HG02870 (cell line): ENCODE measurements around the gene TCOF1.

Experiments
- ATAC-seq: cut with Tn5 transposase; IDR thresholded peaks from one replicate; pipeline ENCODE4 v1.9.1; 2021; ENCODE audit warnings: mild to moderate bottlenecking, moderate library complexity; ENCODE audit not compliant: unreplicated experiment

Gene TCOF1

DNA sequence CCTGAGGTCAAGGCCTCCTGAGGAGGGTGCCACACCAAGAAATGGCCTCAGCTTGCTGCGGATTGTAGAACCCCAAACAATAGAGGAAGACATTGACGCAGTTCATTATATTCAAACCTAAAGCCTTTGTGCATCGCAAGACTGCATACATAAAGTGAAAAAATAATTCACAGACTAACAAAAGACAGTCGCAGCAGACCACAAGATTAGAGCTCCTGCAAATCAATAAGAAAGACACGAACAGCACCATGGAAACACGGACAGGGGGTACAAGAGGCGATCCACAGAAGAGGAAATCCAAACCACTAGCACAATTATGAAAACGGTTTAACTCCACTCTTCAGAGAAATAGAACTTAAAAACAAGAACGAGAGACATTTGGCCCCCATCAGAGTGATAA lies 10.0 kb upstream of the TCOF1 start:
- ATAC-seq: no peak

- ATAC-seq: no peak
Measured at GRCh38 chr5:150349681-150350275, 7.7 kb upstream of the TCOF1 start.

GRCh38 chr5:150350524-150351344 lies 6.8 kb upstream of the TCOF1 start:
- peak; percentile 89 for ATAC-seq

- no peak for ATAC-seq
Measured at GRCh38 chr5:150352244-150353031, 5.1 kb upstream of the TCOF1 start.

GRCh38 chr5:150353032-150353675 lies 4.3 kb upstream of the TCOF1 start:
- ATAC-seq: no peak

GRCh38 chr5:150355791-150356190 lies 1.7 kb upstream of the TCOF1 start:
- no peak for ATAC-seq

DNA sequence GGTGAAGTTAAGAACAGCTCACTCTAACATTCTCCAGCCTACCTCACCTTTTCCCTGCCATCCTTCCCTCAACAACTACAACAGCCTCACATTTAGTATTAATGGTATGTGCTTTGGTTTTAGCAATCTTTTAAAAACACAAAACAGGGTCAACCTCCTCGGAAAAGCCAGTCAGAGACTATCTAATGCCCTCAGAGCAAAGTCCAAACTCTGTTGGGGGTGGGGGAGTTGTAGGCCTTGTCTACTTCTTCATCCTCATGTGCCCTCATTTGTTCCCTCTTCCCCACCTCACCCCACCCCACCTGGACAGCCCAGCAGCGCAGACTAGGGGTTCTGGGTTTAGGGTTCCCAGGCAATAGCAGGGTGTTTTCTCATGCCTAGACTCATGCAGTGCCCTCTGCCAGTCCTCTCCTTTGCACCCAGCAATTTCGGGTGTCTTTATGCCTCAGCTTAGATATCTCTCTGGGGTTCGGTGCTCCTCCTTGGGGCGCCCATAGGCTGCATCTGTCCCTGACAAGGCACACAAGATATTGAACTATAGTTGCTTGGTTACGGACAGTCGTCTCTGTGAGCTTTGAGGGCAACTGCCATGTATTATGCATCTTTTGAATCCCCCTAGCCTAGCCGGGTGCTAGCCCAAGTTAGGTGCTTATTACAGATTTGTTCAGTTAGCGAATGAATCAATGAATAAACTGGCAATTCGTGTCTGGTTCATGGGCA lies 762 bp upstream of the TCOF1 start:
- no peak for ATAC-seq

DNA sequence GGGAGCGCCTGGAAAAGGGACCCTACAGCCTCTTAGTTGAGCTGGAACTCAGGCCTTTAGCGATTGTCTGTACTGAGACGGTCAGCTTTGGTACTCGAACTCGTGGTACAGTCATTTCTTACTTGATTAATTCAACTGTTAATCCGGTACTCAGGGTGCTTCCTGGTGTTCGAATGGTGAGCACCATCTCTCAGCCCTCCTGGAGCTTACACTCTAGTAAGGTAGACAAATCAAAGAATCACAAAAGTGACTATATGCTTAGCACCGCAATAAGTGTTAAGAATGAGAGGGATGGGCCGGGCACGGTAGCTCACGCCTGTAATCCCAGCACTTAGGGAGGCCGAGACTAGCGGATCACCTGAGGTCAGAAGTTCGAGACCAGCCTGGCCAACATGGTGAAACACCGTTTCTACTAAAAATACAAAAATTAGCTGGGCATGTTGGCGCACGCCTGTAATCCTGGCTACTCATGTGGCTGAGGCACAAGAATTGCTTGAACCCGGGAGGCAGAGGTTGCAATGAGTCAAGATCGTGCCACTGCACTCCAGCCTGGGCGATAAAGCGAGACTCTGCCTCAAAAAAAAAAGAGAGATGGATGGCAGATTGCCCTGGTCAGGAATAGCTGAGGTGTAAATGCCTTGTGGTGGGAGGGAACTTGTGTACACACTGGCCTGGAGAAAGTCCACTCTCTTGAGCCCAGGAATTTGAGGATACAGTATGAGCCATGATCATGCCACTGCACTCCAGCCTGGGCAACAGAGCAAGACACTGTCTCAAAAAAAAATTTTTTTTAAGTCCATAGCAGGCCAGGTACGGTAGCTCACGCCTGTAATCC lies 981 bp downstream of the TCOF1 start:
- no peak for ATAC-seq

DNA sequence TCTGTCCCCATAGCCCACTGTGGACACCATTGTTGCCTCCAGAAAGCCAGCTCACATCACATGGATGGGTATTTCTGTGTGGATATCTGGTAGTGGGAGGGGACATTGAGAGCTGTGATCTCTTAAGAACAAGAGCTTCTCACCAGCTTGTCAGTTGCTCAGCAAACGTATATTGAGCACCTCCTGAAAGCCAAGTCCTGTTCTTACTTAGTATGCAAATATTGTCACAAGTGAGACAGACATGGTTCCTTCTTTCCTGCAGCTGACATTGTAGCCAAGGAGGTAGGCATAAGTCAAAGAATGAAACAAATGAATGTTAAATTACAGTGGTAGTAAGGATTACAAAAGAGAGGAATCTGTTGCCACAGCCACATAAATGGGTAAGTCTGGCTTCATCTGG lies 3.8 kb downstream of the TCOF1 start:
- ATAC-seq: peak; percentile 61

DNA sequence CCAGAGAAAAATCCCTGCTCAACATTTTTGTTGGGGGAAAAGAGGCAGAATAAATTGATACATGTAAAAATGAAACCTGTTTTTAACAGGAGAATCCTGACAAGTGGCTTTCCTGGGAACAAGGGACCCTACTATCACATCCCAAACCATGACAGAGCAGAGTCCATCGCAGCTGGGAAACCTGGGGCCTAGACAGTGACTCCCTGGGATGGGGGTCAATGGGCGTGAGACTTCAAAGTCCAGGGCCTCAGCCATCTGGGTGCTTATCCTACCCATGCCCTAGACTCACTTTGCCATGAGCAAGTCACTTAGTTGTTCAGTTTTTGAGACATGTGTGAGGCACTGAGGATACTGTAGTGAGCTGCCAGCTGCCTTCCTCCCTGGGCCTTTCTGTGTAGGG lies 5.7 kb downstream of the TCOF1 start:
- no peak for ATAC-seq

- no peak for ATAC-seq
Measured at GRCh38 chr5:150364004-150364403, 6.5 kb downstream of the TCOF1 start.

DNA sequence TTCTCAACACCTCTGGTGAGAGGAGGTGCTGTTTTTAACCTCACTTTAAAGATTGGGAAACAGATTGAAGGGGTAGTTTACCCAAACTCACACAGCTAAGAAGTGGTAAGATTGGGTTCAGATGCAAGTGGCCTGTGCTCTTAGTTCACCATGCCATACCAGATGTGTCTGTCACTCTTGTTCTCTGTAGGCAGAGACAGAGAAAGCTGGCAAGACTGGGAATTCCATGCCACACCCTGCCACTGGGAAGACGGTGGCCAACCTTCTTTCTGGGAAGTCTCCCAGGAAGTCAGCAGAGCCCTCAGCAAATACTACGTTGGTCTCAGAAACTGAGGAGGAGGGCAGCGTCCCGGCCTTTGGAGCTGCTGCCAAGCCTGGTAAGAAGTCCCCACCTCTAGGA lies 11.0 kb downstream of the TCOF1 start:
- ATAC-seq: no peak

GRCh38 chr5:150372639-150373038 lies 15.1 kb downstream of the TCOF1 start:
- no peak for ATAC-seq

- ATAC-seq: no peak
Measured at GRCh38 chr5:150374651-150375050, 17.2 kb downstream of the TCOF1 start.

DNA sequence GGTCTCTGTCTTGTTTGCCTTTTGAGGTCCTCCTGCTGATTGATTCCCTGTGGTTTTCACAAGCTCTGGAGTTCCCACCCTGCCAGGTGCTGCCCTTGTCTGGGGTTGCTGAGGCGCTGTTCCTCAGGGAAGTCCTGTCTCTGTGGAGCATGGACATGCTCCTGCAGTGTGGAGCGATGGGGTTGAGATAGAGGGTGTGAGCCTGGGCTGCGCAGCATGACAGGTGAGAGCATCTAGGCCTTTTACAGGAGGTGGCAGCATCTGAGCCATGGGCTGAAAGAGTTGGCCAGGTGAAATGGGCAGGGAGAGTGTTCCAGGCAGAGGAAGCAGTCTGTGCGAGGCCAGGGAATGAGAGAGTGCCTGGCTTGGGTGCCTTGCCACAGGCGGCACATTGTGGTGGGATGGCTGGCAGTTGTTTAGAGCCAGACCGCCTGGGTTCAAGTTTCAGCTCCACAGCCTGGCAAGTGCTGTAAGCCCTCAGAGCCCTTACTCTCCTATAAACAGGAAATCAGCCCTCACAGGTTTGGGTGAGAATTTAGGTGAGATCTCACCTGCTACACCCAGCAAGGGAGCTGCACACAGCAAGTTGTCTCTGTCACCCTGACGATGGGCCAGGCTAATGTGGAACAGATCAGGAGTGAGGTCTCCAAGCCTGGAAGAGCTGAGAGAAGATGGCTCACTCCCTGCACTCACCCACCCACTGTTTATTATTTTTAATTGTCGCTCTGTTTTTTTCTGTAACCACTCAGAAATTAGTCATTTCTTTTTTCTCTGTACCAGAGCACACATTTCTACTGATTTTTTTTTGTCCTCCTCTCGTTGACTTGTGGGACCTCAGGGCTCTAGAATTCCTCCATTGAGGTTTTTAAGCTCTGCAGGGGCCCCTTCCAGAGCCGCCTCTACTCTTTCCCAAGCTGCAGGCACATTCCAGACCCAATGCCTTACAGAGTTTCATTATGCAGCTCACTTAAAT lies 19.6 kb downstream of the TCOF1 start:
- ATAC-seq: no peak

DNA sequence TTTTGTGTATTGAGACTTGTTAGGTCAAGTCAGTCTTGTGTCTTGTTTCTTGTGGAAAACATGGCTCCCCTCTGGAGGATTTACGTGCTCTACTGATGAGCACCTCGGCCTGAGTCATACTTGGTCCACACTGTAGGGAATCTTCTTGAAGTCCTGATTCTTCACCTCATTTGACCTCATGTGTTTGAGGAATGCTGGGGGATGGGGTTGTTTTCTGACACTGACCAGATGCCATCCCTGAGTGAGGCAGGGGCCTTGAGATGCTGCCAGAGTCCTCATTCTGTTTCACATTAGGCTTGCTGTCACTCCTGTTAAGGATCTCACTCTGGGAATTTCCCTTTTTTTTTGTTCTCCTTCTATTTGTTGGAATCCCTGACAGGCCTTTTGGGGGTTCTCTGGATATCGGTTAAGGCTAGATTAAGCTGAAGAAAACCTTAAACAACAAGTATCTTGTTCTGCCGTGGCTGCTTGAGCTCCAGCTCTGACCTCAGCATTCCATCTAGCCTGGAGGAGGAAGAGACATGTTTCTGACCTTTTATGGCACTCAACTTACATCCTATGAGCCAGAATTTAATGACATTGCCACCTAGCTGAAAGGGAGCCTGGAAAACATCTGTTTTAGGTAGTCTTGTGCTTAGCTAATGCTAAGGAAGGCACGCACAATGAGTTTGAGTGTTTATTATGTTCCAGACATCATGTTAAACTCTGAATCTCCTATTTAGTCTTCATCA lies 20.6 kb downstream of the TCOF1 start:
- ATAC-seq: no peak

DNA sequence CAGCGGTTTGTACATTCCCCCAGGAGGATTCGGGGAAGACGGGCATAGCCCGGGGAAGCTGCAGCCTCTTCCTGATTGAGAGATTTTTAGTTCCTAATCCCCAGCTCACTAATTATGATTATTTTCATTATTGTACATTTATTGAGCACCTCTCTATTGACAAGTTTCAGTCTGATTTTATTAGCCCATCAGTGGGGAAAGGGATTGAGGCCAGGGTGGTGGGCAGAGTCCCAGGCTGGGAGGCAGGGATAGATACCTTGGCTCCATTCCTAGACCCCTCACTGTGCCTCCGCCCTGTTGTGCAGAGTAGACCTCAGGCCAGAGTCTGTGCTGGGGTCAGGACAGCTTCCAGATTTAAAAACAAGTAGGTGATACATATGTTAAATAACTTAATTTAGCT lies 27.2 kb downstream of the TCOF1 start:
- no peak for ATAC-seq
